NCI-H2081 treated with DMSO at 0.1 percent for 48 hours (cell line): ENCODE data around the gene PCDHA9.

ENCODE experiments used
- DNase-seq: peaks from one replicate; lab custom pipeline; 2025; lab: John Stamatoyannopoulos, UW

The PCDHA9 gene

DNA sequence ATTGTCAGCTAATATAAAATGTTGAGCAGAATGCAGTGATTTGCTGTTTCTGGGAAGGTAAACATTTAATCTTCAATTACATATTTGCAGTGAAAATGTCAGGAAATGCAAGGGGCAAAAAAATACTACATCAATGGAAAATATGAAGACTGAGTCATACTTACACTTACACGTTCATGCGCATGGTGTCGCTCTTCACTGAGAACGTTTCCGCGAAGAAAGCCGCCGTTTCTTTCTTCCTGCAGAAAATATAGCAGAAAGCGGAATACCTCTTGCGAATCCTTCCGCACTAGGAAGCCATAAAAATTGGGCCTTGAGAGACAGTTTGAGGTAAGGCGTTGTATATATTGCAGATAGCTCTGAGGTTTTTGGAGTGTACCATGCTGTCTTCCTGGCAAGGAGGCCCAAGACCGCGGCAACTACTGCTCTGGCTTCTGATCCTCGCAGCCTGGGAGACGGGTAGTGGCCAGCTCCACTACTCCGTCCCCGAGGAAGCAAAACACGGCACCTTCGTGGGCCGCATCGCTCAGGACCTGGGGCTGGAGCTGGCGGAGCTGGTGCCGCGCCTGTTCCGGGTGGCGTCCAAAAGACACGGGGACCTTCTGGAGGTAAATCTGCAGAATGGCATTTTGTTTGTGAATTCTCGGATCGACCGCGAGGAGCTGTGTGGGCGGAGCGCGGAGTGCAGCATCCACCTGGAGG is 33.9 kb downstream of the PCDHA9 start, which contains the start of gene PCDHA13:
Gene PCDHA13 (plus strand): TSS at position 236 of the 702 bp plus-strand sequence. CDS start 145 bp downstream, at position 381.
- DNase-seq, result no peak

DNA sequence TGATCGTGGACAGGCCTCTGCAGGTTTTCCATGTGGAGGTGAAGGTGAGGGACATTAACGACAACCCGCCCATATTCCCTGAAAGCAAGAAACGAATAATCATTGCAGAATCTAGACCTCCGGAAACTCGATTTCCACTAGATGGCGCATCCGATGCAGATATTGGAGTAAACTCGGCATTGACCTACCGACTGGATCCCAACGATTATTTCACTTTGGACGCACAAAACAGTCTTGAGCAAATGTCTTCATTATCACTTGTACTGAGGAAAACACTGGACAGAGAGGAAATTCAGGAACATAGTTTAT is 34.4 kb downstream of the PCDHA9 start:
- no peak for DNase-seq

DNA sequence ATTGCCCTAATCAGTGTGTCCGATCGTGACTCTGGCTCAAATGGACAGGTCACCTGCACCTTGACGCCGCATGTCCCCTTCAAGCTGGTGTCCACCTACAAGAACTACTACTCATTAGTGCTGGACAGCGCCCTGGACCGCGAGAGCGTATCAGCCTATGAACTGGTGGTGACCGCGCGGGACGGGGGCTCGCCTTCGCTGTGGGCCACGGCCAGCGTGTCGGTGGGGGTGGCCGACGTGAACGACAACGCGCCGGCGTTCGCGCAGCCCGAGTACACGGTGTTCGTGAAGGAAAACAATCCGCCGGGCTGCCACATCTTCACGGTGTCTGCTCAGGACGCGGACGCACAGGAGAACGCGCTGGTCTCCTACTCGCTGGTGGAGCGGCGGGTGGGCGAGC is 35.2 kb downstream of the PCDHA9 start:
- no peak for DNase-seq

DNA sequence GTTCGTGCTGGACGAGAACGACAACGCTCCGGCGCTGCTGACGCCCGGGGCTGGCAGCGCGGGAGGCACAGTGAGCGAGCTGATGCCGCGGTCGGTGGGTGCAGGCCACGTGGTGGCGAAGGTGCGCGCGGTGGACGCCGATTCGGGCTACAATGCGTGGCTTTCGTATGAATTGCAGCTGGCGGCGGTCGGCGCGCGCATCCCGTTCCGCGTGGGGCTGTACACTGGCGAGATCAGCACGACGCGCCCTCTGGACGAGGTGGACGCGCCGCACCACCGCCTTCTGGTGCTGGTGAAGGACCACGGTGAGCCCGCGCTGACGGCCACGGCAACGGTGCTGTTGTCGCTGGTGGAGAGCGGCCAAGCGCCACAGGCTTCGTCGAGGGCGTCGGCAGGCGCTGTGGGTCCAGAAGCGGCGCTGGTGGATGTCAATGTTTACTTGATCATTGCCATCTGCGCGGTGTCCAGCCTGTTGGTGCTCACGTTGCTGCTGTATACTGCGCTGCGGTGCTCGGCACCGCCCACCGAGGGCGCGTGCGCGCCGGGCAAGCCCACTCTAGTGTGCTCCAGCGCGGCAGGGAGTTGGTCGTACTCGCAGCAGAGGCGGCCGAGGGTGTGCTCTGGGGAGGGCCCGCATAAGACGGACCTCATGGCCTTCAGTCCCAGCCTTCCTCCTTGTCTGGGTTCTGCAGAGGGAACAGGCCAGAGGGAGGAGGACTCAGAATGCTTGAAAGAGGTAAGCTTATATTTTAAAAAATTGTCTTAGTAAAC is 35.9 kb downstream of the PCDHA9 start:
- no peak for DNase-seq
